Measurements from ENCODE around the gene HPGDS.

DNA sequence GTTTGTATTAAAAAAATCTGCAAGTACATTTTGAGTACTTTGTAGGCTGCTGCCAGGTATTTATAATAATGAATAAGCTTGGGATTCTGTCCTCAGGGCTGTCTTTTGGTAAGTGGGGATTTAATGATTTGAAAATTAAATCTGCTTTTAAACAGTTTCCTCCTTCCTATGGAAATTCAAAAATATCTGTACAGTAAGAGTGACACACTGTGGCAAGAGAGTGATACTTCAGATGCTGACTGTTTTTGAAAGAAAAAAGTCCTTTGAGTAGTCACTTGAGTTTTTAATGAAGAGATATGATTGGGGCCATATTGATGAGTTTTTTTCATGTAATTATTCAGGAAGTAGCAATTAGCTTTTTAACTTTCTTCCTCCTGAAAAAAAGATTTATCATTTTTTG lies 85.8 kb downstream of the HPGDS start:
- TF ChIP-seq, protein P1, sequence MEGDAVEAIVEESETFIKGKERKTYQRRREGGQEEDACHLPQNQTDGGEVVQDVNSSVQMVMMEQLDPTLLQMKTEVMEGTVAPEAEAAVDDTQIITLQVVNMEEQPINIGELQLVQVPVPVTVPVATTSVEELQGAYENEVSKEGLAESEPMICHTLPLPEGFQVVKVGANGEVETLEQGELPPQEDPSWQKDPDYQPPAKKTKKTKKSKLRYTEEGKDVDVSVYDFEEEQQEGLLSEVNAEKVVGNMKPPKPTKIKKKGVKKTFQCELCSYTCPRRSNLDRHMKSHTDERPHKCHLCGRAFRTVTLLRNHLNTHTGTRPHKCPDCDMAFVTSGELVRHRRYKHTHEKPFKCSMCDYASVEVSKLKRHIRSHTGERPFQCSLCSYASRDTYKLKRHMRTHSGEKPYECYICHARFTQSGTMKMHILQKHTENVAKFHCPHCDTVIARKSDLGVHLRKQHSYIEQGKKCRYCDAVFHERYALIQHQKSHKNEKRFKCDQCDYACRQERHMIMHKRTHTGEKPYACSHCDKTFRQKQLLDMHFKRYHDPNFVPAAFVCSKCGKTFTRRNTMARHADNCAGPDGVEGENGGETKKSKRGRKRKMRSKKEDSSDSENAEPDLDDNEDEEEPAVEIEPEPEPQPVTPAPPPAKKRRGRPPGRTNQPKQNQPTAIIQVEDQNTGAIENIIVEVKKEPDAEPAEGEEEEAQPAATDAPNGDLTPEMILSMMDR (conservative IDR thresholded peaks at IDR 0.05; ENCODE audit: low read depth in 2 of 2): peak in 1 of 2 experiments; percentile 29; a peak in 2 of 4 replicates
- TF ChIP-seq JUNB (IDR thresholded peaks at IDR 0.05; ENCODE audit: unreplicated experiment) (no peak), CREB1 (CRISPR knock-in tag; IDR thresholded peaks at IDR 0.05; ENCODE audit: low read depth) (no peak), EZH2 (IDR thresholded peaks at IDR 0.05; ENCODE audit: low read depth, unreplicated experiment) (no peak), EZH2phosphoT487 (IDR thresholded peaks at IDR 0.05; ENCODE audit: unreplicated experiment) (no peak), ZNF331 (CRISPR knock-in tag; IDR thresholded peaks at IDR 0.05; ENCODE audit: low read depth) (no peak)
- TF ChIP-seq, protein P2, sequence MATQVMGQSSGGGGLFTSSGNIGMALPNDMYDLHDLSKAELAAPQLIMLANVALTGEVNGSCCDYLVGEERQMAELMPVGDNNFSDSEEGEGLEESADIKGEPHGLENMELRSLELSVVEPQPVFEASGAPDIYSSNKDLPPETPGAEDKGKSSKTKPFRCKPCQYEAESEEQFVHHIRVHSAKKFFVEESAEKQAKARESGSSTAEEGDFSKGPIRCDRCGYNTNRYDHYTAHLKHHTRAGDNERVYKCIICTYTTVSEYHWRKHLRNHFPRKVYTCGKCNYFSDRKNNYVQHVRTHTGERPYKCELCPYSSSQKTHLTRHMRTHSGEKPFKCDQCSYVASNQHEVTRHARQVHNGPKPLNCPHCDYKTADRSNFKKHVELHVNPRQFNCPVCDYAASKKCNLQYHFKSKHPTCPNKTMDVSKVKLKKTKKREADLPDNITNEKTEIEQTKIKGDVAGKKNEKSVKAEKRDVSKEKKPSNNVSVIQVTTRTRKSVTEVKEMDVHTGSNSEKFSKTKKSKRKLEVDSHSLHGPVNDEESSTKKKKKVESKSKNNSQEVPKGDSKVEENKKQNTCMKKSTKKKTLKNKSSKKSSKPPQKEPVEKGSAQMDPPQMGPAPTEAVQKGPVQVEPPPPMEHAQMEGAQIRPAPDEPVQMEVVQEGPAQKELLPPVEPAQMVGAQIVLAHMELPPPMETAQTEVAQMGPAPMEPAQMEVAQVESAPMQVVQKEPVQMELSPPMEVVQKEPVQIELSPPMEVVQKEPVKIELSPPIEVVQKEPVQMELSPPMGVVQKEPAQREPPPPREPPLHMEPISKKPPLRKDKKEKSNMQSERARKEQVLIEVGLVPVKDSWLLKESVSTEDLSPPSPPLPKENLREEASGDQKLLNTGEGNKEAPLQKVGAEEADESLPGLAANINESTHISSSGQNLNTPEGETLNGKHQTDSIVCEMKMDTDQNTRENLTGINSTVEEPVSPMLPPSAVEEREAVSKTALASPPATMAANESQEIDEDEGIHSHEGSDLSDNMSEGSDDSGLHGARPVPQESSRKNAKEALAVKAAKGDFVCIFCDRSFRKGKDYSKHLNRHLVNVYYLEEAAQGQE (IDR thresholded peaks at IDR 0.05; ENCODE audit: unreplicated experiment): no peak

All from GM23338 (cell line).